Keratinocyte (primary cell): ENCODE results near the gene RC3H2. TPM values are rescaled to one million over a fixed set of nuclear protein-coding genes. Genes with fewer than 3 reads are reported as not detected.

Experiments
- DNase-seq: peaks from one replicate; pipeline ENCODE4 v3.0.0-alpha.2; 2011; ENCODE audit warnings: low read depth, missing footprints, low spot score
- FAIRE-seq: peaks from 2 replicates; lab custom pipeline; 2011; peaks lifted over from hg19 to GRCh38; lab: Jason Lieb, UNC
- H2AFZ ChIP-seq: 2 replicates; pipeline ENCODE4 v1.6.0; 2012; ENCODE audit warnings: low read length, control low read depth, inconsistent platforms; ENCODE audit not compliant: control insufficient read depth
- H3K27ac ChIP-seq: 2 replicates; pipeline ENCODE4 v1.5.1; 2011; ENCODE audit warnings: low read length; ENCODE audit not compliant: control insufficient read depth, insufficient read depth
- H3K27me3 ChIP-seq: 3 replicates; pipeline ENCODE4 v1.6.0; 2011; ENCODE audit warnings: low read length; ENCODE audit not compliant: control insufficient read depth, insufficient read depth; ENCODE audit errors: extremely low read depth
- H3K36me3 ChIP-seq, 2 experiments: 2 replicates in 1 of 2; 3 replicates in 1 of 2; pipeline ENCODE4 v1.5.1; 2011; ENCODE audit warnings: low read length in 2 of 2, mild to moderate bottlenecking in 1 of 2; ENCODE audit not compliant: control insufficient read depth in 2 of 2, insufficient read depth in 2 of 2; ENCODE audit errors: extremely low read depth in 1 of 2
- H3K4me1 ChIP-seq: 3 replicates; pipeline ENCODE4 v1.5.1; 2011; ENCODE audit warnings: low read length; ENCODE audit not compliant: control insufficient read depth, insufficient read depth; ENCODE audit errors: extremely low read depth
- H3K4me2 ChIP-seq: 3 replicates; pipeline ENCODE4 v1.6.0; 2011; ENCODE audit warnings: low read depth, low read length; ENCODE audit not compliant: control insufficient read depth, insufficient read depth; ENCODE audit errors: extremely low read depth
- H3K4me3 ChIP-seq, 3 experiments: fragments of 200-600 bp in 1 of 3; sonication (generic) in 1 of 3; 2 replicates in 2 of 3; 3 replicates in 1 of 3; pipeline ENCODE4 v1.5.1; 2011 to 2016; ENCODE audit warnings: low read length in 3 of 3, mild to moderate bottlenecking in 3 of 3, control low read depth in 2 of 3, inconsistent platforms in 1 of 3, low read depth in 1 of 3, mixed read lengths in 1 of 3, mixed run types in 1 of 3, moderate library complexity in 1 of 3; ENCODE audit not compliant: control insufficient read depth in 2 of 3, insufficient read depth in 2 of 3; ENCODE audit errors: extremely low read depth in 1 of 3
- H3K79me2 ChIP-seq: 2 replicates; pipeline ENCODE4 v1.6.0; 2012; ENCODE audit warnings: low read length; ENCODE audit not compliant: control insufficient read depth, insufficient read depth
- H3K9ac ChIP-seq: 3 replicates; pipeline ENCODE4 v1.6.0; 2011; ENCODE audit warnings: low read length; ENCODE audit not compliant: control insufficient read depth, insufficient read depth; ENCODE audit errors: extremely low read depth
- H3K9me1 ChIP-seq: 3 replicates; pipeline ENCODE4 v1.6.0; 2011; ENCODE audit warnings: low read length; ENCODE audit not compliant: control insufficient read depth, insufficient read depth; ENCODE audit errors: extremely low read depth
- H3K9me3 ChIP-seq: 2 replicates; pipeline ENCODE4 v1.5.1; 2012; ENCODE audit warnings: low read depth, low read length; ENCODE audit not compliant: control insufficient read depth
- H4K20me1 ChIP-seq: 3 replicates; pipeline ENCODE4 v1.6.0; 2011; ENCODE audit warnings: low read length; ENCODE audit not compliant: control insufficient read depth, insufficient read depth; ENCODE audit errors: extremely low read depth
- EZH2 ChIP-seq: IDR thresholded peaks from one replicate; pipeline ENCODE4 v1.6.1; 2012; ENCODE audit warnings: inconsistent platforms, mild to moderate bottlenecking, low read length, moderate library complexity
- dilution Hi-C: fragments of 300-500 bp; cut with MboI; formaldehyde crosslinking; loops from one replicate; pipeline ENCODE4 v1.7.0; 2020; ENCODE audit warnings: low sequenced_read_pairs; ENCODE audit not compliant: extremely low pct_ligation_motif_present
- polyA plus RNA-seq, 5 experiments: library from polyadenylated mRNA; depleted of rRNA in 3 of 5; stranded (reverse) in 3 of 5; stranded (forward) in 1 of 5; unstranded in 1 of 5; fragments of >200 nt; gene quantifications; 1 replicate in 1 of 5; 2 replicates in 3 of 5; 3 replicates in 1 of 5; pipeline versions ENCODE4 v1.2.1 to v1.2.3, GENCODE V29; 2011 to 2012; ENCODE audit warnings: missing spikeins in 2 of 5, low read depth in 1 of 5, low replicate concordance in 1 of 5
- TF ChIP-seq, protein P1 (sequence below), 3 experiments: IDR thresholded peaks in 1 of 3; conservative IDR thresholded peaks in 1 of 3; optimal IDR thresholded peaks in 1 of 3; 2 replicates in 2 of 3; 3 replicates in 1 of 3; pipeline versions ENCODE3 to v1.5.1; 2011; ENCODE audit warnings: low read length in 3 of 3, mild to moderate bottlenecking in 3 of 3, moderate library complexity in 2 of 3, control low read depth in 1 of 3, inconsistent platforms in 1 of 3; ENCODE audit not compliant: insufficient read depth in 2 of 3; ENCODE audit errors: extremely low read depth in 1 of 3

RC3H2 gene
- polyA plus RNA-seq, 1 donor (not counting 4 experiments of a cell fraction or from before 2014, with no cell fraction given) = 34.2 TPM

DNA sequence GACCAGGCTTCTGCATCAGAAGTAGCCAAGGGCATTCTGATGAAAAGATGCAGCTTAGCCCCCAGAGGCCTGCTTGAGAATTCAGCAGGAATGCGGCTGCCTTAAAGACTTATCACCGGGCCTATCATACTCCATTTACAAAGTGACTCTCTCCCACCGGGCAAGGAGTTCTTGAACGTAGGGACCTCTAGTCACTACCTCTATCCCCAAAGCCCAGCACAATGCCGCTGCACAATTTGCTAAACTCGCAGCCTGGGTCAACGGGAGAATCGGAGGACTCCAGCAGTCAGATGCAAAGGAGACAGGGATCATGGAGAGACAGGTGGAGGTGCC, 77.4 kb downstream of the RC3H2 start:
- H3K27ac ChIP-seq = peak overlapping the region; percentile 88
- peaks cover 23% of the 10 kb centered on the region for H3K79me2 ChIP-seq
- TF ChIP-seq EZH2 = no peak
- TF ChIP-seq, protein P1, sequence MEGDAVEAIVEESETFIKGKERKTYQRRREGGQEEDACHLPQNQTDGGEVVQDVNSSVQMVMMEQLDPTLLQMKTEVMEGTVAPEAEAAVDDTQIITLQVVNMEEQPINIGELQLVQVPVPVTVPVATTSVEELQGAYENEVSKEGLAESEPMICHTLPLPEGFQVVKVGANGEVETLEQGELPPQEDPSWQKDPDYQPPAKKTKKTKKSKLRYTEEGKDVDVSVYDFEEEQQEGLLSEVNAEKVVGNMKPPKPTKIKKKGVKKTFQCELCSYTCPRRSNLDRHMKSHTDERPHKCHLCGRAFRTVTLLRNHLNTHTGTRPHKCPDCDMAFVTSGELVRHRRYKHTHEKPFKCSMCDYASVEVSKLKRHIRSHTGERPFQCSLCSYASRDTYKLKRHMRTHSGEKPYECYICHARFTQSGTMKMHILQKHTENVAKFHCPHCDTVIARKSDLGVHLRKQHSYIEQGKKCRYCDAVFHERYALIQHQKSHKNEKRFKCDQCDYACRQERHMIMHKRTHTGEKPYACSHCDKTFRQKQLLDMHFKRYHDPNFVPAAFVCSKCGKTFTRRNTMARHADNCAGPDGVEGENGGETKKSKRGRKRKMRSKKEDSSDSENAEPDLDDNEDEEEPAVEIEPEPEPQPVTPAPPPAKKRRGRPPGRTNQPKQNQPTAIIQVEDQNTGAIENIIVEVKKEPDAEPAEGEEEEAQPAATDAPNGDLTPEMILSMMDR (optimal IDR thresholded peaks at IDR 0.05 in 1 of 3, IDR thresholded peaks at IDR 0.05 in 1 of 3, conservative IDR thresholded peaks at IDR 0.05 in 1 of 3; ENCODE audit: extremely low read depth in 1 of 3, insufficient read depth in 2 of 3, low read length in 3 of 3) = no peak
- no peaks in the 10 kb centered on the region for H4K20me1 ChIP-seq
- DNase-seq (no peak), FAIRE-seq (no peak)
- peaks cover 8 to 12% of the 10 kb centered on the region in 2 experiments for H3K36me3 ChIP-seq
- no peaks in the 10 kb centered on the region for H3K9me3 ChIP-seq
- peak overlapping the region; percentile 98 for H2AFZ ChIP-seq
- H3K27me3 ChIP-seq = no peaks in the 10 kb centered on the region
- peak overlapping the region; percentile 89 for H3K9ac ChIP-seq
- H3K4me1 ChIP-seq = peaks cover 8% of the 10 kb centered on the region
- dilution Hi-C loops = no loop called here
- no peaks in the 10 kb centered on the region for H3K9me1 ChIP-seq
- peak overlapping the region; percentile 98 for H3K4me2 ChIP-seq
- peak overlapping the region; percentile 72 to 99 (median 98) for H3K4me3 ChIP-seq

DNA sequence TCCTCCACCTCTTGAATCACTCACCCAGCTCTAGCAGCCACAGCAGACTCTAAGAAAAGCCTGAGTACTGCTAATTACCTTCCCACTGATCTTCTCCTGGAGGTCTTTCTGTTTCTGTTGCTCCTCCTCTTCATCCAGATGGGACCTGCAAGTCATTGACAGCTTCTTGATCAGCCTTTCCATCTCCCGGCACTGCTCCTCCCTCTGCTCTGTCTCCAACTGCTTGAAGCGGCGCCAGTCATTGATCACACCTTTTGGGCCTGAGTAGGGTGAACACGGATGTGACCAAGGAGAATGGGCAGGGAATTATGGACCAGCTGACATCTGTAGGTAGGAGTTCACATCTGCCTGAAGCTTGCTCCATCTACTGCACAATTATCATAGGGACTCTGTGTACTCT, 82.2 kb downstream of the RC3H2 start:
- Histone ChIP-seq H3K4me2 (no peak overlapping the region), H3K4me1 (peaks cover 8% of the 10 kb centered on the region), H3K27me3 (no peaks in the 10 kb centered on the region), H3K27ac (no peak overlapping the region), H3K4me3 (no peak overlapping the region), H4K20me1 (no peaks in the 10 kb centered on the region), H3K9ac (no peak overlapping the region), H3K9me3 (no peaks in the 10 kb centered on the region), H3K36me3 (peaks cover 10 to 21% of the 10 kb centered on the region in 2 experiments), H2AFZ (no peak overlapping the region), H3K79me2 (peaks cover 22% of the 10 kb centered on the region), H3K9me1 (no peaks in the 10 kb centered on the region)
- no peak for DNase-seq
- dilution Hi-C loops = loop anchor here (25.0 kb wide), 1 partner anchor 361 kb away; no protein-coding TSS in a partner anchor
- no peak for FAIRE-seq
- TF ChIP-seq, protein P1 (optimal IDR thresholded peaks at IDR 0.05 in 1 of 3, IDR thresholded peaks at IDR 0.05 in 1 of 3, conservative IDR thresholded peaks at IDR 0.05 in 1 of 3; ENCODE audit: extremely low read depth in 1 of 3, insufficient read depth in 2 of 3, low read length in 3 of 3) = no peak
- no peak for TF ChIP-seq EZH2
